T-helper 2 cell treated with Interferon-gamma antibody and Interleukin-4, amounts not matched to agents 5 μg/mL and 100 μg/mL, for 36 hours (primary cell): ENCODE results near the gene AREL1.
A peak's percentile ranks its signal among the peaks of the same experiment; 100 is the strongest.

Experiments
- DNase-seq: peaks from one replicate; pipeline ENCODE4 v3.0.0; 2021; ENCODE audit warnings: low spot score
- H3K27ac Mint-ChIP-seq: one replicate; pipeline ENCODE4 v1.8.0; 2021; ENCODE audit warnings: mild to moderate bottlenecking, mixed read lengths
- H3K27me3 Mint-ChIP-seq: one replicate; pipeline ENCODE4 v1.8.0; 2021; ENCODE audit warnings: low read depth, mixed read lengths
- H3K36me3 Mint-ChIP-seq: one replicate; pipeline ENCODE4 v1.8.0; 2021; ENCODE audit warnings: low read depth, mixed read lengths
- H3K4me1 Mint-ChIP-seq: one replicate; pipeline ENCODE4 v1.8.0; 2021; ENCODE audit warnings: low read depth, mixed read lengths
- H3K4me3 Mint-ChIP-seq: one replicate; pipeline ENCODE4 v1.8.0; 2022; ENCODE audit warnings: mild to moderate bottlenecking, moderate library complexity, mixed read lengths
- H3K9me3 Mint-ChIP-seq: one replicate; pipeline ENCODE4 v1.8.0; 2021; ENCODE audit warnings: mixed read lengths

AREL1 gene

GRCh38 chr14:74713395-74713735, 485 bp upstream of the AREL1 start:
- Mint-ChIP-seq H3K9me3 (no peaks in the 10 kb centered on the region), H3K36me3 (peaks cover 19% of the 10 kb centered on the region), H3K4me3 (peak overlapping the region; percentile 99), H3K27ac (peak overlapping the region; percentile 97), H3K27me3 (no peaks in the 10 kb centered on the region), H3K4me1 (peaks cover 25% of the 10 kb centered on the region)
- DNase-seq, result no peak

- H3K27me3 Mint-ChIP-seq, result no peaks in the 10 kb centered on the region
- peaks cover 25% of the 10 kb centered on the region for H3K4me1 Mint-ChIP-seq
- H3K4me3 Mint-ChIP-seq, result peak overlapping the region; percentile 22
- no peaks in the 10 kb centered on the region for H3K9me3 Mint-ChIP-seq
- H3K27ac Mint-ChIP-seq, result no peak overlapping the region
- peaks cover 14% of the 10 kb centered on the region for H3K36me3 Mint-ChIP-seq
- DNase-seq, result no peak
These were observed 1.2 kb downstream of the AREL1 start for GRCh38 chr14:74711651-74712050.

- Mint-ChIP-seq H3K9me3 (no peaks in the 10 kb centered on the region), H3K36me3 (peaks cover 5% of the 10 kb centered on the region), H3K27me3 (no peaks in the 10 kb centered on the region), H3K4me3 (peak overlapping the region; percentile 9), H3K27ac (no peak overlapping the region), H3K4me1 (peaks cover 22% of the 10 kb centered on the region)
- no peak for DNase-seq
These were observed 2.4 kb downstream of the AREL1 start for GRCh38 chr14:74710480-74710879.

GRCh38 chr14:74705613-74706500, 7.0 kb downstream of the AREL1 start:
- peaks cover 20% of the 10 kb centered on the region for H3K9me3 Mint-ChIP-seq
- no peak overlapping the region for H3K4me3 Mint-ChIP-seq
- H3K4me1 Mint-ChIP-seq, result peaks cover 12% of the 10 kb centered on the region
- no peak for DNase-seq
- peaks cover 18% of the 10 kb centered on the region for H3K36me3 Mint-ChIP-seq
- H3K27ac Mint-ChIP-seq, result no peak overlapping the region
- no peaks in the 10 kb centered on the region for H3K27me3 Mint-ChIP-seq

GRCh38 chr14:74704656-74705055, 8.2 kb downstream of the AREL1 start:
- Mint-ChIP-seq H3K4me3 (no peak overlapping the region), H3K36me3 (peaks cover 21% of the 10 kb centered on the region), H3K9me3 (peaks cover 21% of the 10 kb centered on the region), H3K27me3 (no peaks in the 10 kb centered on the region), H3K4me1 (peaks cover 6% of the 10 kb centered on the region), H3K27ac (no peak overlapping the region)
- no peak for DNase-seq

GRCh38 chr14:74703043-74703442, 9.8 kb downstream of the AREL1 start:
- H3K4me3 Mint-ChIP-seq, result no peak overlapping the region
- peaks cover 21% of the 10 kb centered on the region for H3K36me3 Mint-ChIP-seq
- peaks cover 3% of the 10 kb centered on the region for H3K4me1 Mint-ChIP-seq
- peaks cover 21% of the 10 kb centered on the region for H3K9me3 Mint-ChIP-seq
- DNase-seq, result no peak
- H3K27me3 Mint-ChIP-seq, result no peaks in the 10 kb centered on the region
- H3K27ac Mint-ChIP-seq, result no peak overlapping the region

GRCh38 chr14:74702293-74702692, 10.6 kb downstream of the AREL1 start:
- H3K27ac Mint-ChIP-seq, result no peak overlapping the region

GRCh38 chr14:74698465-74698864, 14.4 kb downstream of the AREL1 start:
- no peaks in the 10 kb centered on the region for H3K27me3 Mint-ChIP-seq
- peaks cover 14% of the 10 kb centered on the region for H3K9me3 Mint-ChIP-seq
- no peak for DNase-seq
- no peak overlapping the region for H3K27ac Mint-ChIP-seq
- H3K4me3 Mint-ChIP-seq, result no peak overlapping the region
- H3K36me3 Mint-ChIP-seq, result peaks cover 18% of the 10 kb centered on the region
- H3K4me1 Mint-ChIP-seq, result peaks cover 5% of the 10 kb centered on the region

More at GRCh38 chr14:74702293-74702692, 10.6 kb downstream of the AREL1 start:
- DNase-seq, result no peak
- H3K36me3 Mint-ChIP-seq, result peaks cover 23% of the 10 kb centered on the region
- H3K4me1 Mint-ChIP-seq, result peaks cover 3% of the 10 kb centered on the region
- H3K9me3 Mint-ChIP-seq, result peaks cover 21% of the 10 kb centered on the region
- H3K4me3 Mint-ChIP-seq, result no peak overlapping the region
- no peaks in the 10 kb centered on the region for H3K27me3 Mint-ChIP-seq

GRCh38 chr14:74697976-74698375, 14.9 kb downstream of the AREL1 start:
- Mint-ChIP-seq H3K4me3 (no peak overlapping the region), H3K27ac (no peak overlapping the region), H3K9me3 (peaks cover 9% of the 10 kb centered on the region), H3K36me3 (peaks cover 15% of the 10 kb centered on the region), H3K27me3 (no peaks in the 10 kb centered on the region), H3K4me1 (peaks cover 5% of the 10 kb centered on the region)
- no peak for DNase-seq

- Mint-ChIP-seq H3K27ac (no peak overlapping the region), H3K27me3 (no peaks in the 10 kb centered on the region), H3K4me3 (no peak overlapping the region), H3K36me3 (peaks cover 10% of the 10 kb centered on the region), H3K4me1 (peaks cover 5% of the 10 kb centered on the region), H3K9me3 (peaks cover 5% of the 10 kb centered on the region)
- no peak for DNase-seq
These were observed 15.3 kb downstream of the AREL1 start for GRCh38 chr14:74697543-74697942.

- Mint-ChIP-seq H3K36me3 (peaks cover 9% of the 10 kb centered on the region), H3K27ac (no peak overlapping the region), H3K9me3 (peaks cover 4% of the 10 kb centered on the region), H3K4me1 (peaks cover 5% of the 10 kb centered on the region), H3K27me3 (no peaks in the 10 kb centered on the region), H3K4me3 (no peak overlapping the region)
- no peak for DNase-seq
These were observed 15.9 kb downstream of the AREL1 start for GRCh38 chr14:74697011-74697410.

- Mint-ChIP-seq H3K27me3 (no peaks in the 10 kb centered on the region), H3K36me3 (peaks cover 11% of the 10 kb centered on the region), H3K4me3 (no peak overlapping the region)
These were observed 17.5 kb downstream of the AREL1 start for GRCh38 chr14:74695406-74695805.

GRCh38 chr14:74693191-74693590, 19.7 kb downstream of the AREL1 start:
- H3K4me1 Mint-ChIP-seq, result peaks cover 5% of the 10 kb centered on the region
- no peaks in the 10 kb centered on the region for H3K9me3 Mint-ChIP-seq
- no peak for DNase-seq
- H3K36me3 Mint-ChIP-seq, result peaks cover 22% of the 10 kb centered on the region
- no peak overlapping the region for H3K4me3 Mint-ChIP-seq
- H3K27ac Mint-ChIP-seq, result no peak overlapping the region
- no peaks in the 10 kb centered on the region for H3K27me3 Mint-ChIP-seq

More at GRCh38 chr14:74695406-74695805, 17.5 kb downstream of the AREL1 start:
- peaks cover 5% of the 10 kb centered on the region for H3K4me1 Mint-ChIP-seq
- no peak overlapping the region for H3K27ac Mint-ChIP-seq
- DNase-seq, result no peak
- no peaks in the 10 kb centered on the region for H3K9me3 Mint-ChIP-seq

GRCh38 chr14:74691456-74691855, 21.4 kb downstream of the AREL1 start:
- H3K27me3 Mint-ChIP-seq, result no peaks in the 10 kb centered on the region
- DNase-seq, result no peak
- H3K4me1 Mint-ChIP-seq, result peaks cover 5% of the 10 kb centered on the region
- H3K36me3 Mint-ChIP-seq, result peaks cover 20% of the 10 kb centered on the region
- H3K4me3 Mint-ChIP-seq, result no peak overlapping the region
- no peaks in the 10 kb centered on the region for H3K9me3 Mint-ChIP-seq
- H3K27ac Mint-ChIP-seq, result no peak overlapping the region
